Measurements from ENCODE around the gene POLR3E. TPM values are rescaled to one million over a fixed set of nuclear protein-coding genes. Genes with fewer than 3 reads are reported as not detected.

Gene POLR3E
- total RNA-seq, 1 donor from 2014 or later = 43.5 TPM

DNA sequence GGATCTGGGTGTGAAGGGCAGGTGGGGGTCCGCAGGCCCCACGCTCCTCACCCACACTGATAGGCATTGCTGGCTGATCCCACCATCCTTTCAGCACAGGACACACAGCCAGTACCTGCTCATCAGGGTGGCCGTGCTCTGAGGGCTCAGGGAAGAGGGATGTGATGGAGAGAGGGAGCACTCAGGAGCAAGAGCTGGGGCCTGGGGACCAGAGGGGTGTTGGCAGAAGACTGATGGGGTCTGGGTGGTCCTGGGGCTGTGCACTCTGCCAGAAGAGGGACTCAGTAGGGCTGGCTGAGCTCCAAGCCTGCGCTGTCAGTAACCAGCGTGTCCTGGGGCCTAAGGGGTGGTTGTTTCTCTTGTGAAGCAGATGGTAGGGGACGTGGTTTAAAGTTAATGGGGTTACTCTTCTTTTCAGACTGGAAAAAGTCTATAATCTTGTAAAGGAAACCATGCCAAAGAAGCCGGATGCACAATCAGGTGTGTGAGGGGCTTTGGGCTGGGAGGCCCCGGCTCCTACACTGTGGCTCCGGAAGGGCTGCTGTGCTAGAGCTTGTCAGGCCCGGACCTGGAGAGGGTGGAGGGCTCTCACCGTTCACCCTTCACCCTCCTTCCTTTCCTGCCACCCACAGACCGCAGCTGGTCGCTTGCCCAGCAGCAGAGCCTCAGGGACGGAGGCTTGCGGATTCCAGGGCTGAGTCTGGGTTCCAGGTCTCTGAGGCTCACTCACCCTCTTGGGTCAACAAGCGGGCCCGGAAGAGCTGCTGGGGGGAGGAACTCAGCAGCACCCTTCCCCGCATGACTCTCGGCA lies 27.8 kb downstream of the POLR3E start:
- no peak for ATAC-seq
- intact Hi-C loops (cut with DNase I) = loop anchor here (5.0 kb wide), 1 partner anchor 1018 kb away; no protein-coding TSS in a partner anchor

DNA sequence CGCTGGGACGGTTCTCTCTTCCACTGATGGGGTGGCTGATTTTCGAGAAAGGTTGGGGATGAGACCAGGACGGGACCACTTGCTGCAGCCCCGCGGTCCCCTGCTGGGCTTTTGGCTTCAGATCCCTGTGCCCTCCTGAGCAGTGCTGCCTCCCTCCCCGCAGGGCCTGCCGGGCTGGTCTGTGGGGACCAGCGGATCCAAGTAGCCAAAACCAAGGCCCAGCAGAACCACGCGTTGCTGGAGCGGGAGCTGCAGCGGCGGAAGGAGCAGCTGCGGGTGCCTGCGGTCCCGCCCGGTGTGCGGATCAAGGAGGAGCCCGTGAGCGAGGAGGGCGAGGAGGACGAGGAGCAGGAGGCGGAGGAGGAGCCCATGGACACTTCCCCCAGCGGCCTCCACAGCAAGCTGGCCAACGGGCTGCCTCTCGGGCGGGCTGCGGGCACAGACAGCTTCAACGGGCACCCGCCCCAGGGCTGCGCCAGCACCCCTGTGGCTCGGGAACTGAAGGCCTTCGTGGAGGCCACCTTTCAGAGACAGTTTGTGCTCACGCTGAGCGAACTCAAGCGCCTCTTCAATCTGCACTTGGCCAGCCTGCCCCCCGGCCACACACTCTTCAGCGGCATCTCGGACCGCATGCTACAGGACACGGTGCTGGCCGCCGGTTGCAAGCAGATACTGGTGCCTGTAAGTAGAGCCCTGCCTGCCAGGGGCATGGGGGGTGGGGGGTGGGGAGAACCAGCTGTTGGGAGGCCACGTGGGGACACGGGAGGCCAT lies 28.6 kb downstream of the POLR3E start:
- no peak for DNase-seq (ENCODE audit: low spot score)
- intact Hi-C loops (cut with DNase I) = no loop called here
- ATAC-seq = no peak

More for the DNA sequence above, 27.8 kb downstream of the POLR3E start:
- DNase-seq (ENCODE audit: low spot score) = no peak

DNA sequence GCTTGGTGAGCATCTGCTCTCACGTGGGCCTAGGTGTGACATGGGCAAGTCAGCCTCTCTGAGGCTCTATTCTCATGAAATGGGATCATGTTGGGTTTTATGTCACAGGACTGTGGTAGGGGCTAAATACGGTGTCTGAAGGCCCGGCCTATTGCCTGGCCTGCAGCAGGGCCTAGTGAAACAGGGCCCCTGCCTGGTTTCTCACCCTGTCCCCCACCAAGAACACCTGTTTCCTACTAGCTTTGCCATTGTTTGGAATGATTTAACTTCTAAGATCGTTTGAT lies 29.1 kb downstream of the POLR3E start:
- DNase-seq (ENCODE audit: low spot score) (no peak), ATAC-seq (no peak)
- intact Hi-C loops (cut with DNase I) = no loop called here

DNA sequence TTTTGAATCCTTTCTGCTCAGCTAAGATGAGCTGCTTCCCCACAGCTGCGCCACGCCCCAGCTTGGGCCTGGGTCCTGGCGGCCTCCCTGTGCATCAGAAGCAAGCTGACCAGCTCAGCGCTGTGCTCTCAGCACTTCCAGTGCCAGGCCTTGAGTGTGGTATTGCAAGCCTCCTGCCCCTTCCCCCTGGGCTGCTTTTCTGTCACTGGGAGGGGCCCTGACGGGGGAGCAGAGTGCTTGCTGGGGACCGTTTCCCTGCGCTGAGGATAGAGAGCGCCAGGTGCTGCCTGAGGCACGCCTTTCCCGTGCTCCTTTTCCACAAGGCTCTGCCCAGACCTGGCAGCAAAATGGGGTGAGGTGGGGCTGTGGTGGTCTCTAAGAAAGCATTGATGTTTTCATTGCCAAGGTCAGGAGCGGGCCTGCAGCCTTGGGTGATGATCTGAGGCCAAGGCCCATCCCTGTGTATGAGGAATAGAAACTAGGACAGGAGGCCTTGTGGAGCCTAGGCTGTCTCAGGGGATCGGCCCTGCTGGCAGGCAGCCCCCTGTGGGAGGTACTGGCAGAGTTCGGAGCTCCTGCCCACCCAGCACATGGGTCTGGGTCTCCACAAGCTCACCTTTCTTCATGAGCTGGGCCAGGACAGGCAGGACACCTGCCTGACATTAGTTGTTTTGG lies 29.7 kb downstream of the POLR3E start:
- DNase-seq (ENCODE audit: low spot score) (no peak), ATAC-seq (no peak)
- intact Hi-C loops (cut with DNase I) = no loop called here

DNA sequence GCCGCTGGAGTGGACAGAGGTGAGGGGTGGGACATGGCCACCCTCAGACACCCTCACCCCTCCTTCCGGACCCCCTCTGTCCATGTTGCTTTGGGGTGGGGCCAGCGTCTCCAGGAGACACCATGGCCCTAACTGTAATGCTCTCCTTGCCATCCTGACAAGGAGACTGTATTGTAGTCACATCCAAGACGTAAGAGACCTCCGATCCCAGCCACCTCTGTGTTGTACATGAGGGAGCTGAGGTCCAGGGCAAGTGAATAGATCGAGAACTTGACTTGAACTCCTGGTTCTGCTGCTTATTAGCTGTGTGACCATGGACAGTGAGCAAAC lies 30.2 kb downstream of the POLR3E start:
- ATAC-seq (no peak), DNase-seq (ENCODE audit: low spot score) (no peak)
- intact Hi-C loops (cut with DNase I) = no loop called here

DNA sequence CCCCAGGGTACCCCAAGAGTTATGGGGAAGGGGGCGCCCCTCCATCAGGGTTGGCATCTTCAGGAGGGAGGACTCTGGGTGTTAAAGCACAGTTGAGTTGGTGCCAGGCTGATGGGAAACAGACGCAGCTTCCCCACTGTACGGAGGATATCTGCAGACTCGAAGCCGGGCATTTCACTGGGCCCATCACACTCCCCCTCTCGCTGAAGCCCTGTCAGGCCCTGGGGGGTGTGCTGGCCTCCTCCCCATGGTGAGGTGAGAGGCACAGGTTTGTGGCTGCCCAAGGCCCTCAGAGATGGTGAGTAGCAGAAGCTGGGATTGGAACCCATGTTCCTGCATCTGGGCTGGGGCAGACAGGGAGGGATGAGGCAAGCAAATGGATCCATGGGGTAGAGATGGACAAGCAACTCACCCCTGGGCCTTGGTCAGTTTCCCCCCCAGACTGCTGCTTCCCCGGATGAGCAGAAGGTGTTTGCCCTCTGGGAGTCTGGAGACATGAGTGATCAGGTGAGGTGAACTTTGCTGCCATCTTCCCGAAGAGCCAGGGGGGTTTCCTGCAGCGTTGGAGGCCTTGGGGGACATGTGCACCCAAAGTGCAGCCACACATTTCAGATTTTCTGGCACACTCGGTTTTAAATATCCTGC lies 31.0 kb downstream of the POLR3E start:
- intact Hi-C loops (cut with DNase I) = no loop called here
- ATAC-seq (no peak), DNase-seq (ENCODE audit: low spot score) (no peak)

DNA sequence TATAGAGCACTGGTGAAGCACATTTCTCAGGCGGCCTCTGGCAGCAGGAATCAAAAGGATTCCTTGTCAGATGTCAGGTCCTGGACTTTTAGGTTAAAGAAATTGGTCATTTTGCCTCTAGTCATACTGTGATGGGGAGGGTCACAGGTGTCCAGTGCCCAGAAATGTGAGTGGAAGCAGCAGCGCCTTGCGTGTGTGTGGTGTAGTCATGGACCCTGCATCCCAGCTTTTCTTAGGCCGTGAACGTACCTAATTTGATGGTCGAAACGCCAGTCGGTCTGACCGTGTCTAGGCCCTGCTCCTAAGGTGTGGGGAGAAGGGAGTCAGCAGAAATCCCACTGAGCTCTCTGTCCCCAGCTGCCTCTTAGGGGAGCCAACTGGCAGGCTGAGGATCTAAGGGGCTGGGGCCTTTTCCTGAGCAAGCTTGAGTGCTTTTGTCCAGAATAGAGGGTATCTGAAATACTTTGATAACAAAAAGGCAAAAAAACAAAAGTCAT lies 32.0 kb downstream of the POLR3E start:
- intact Hi-C loops (cut with DNase I) = no loop called here
- ATAC-seq = no peak
- DNase-seq (ENCODE audit: low spot score) = no peak

DNA sequence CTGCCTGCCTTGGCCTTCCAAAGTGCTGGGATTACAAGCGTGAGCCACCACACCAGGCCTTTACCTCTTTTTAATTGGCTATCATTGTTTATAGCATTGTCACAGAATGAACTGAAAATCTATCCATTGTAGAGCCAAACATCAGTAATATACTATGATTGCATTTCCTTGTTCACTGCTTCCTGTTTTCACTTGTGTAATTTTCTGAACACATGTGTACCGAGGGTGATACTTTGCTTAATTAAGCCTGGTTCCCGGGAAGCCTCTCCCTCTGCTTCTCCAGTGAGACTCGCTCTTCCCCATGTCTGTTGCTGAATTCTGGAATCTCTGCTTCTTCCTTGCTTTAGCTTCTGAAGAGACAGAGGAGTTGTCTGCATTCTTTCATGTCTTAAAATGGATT lies 33.1 kb downstream of the POLR3E start:
- DNase-seq (ENCODE audit: low spot score) = no peak
- intact Hi-C loops (cut with DNase I) = no loop called here
- ATAC-seq = no peak

DNA sequence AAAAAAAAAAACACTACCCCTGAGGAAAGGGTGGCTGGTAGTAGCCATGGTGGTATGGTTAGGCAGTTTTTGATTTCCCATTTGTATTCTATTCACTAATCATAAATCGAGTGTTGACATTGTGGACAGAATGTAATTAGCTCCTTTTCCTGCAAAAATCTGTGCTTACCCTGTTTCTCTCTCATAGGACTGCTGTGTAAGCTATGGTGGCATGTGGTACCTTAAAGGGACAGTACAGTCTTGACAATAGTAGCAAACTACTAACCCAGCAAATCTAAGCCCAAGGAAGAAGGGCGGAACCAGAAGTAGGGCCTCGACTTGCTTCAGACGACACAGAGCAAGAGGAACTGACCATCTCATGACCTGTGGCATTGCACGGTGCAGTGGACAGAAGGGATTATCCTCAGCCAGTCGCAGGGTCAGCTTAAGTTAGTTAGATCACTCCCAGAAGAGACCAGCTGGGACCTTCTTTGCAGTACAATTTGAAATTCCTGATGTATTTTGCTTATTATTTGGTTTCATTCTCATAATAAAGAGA lies 36.3 kb downstream of the POLR3E start:
- intact Hi-C loops (cut with DNase I) = no loop called here
- ATAC-seq = peak; percentile 60
- DNase-seq (ENCODE audit: low spot score) = no peak

DNA sequence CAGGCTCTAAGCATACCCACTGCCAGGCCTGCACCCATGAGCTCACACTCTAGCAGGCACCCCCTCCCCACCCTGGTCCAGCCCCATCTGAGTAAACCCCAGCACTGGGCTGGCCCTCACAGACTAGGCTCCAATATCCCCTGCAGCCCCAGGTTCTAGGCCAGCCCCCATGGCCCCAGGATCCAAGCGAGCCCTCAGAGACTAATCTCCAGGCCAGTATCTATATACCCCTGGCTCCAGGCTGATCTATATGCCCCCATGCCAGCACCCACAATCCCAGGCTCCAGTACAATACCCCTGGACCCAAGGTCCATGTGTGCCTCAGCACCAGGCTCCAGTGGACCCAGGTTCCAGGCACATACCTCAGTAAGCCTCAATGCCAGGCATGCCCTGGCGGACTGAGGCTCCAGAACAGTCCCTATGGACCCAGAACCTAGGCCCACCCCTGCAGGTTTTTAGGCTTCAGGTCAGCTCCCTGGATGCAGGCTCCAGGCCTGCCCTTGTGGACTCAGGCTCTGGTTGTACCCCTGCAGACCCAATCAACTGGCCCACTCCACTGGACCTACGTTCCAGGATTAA lies 38.5 kb downstream of the POLR3E start:
- intact Hi-C loops (cut with DNase I) = no loop called here
- no peak for ATAC-seq

DNA sequence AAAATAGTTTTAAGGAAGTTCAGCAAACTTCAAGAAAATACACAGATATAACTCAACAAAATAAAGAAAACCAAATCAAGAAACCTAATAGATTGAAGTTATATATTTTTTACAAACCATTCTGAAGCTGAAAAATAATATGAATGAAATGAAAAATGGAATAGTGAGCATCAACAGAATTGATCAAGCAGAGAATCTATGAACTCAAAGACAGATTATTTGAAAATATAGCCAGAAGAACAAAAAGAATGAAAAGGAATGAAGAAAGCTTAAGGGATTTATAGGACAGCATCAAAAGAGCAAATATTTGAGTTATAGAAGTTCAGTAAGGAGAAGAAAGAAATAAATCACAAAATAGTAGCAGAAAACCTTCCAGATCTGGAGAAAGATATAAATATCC lies 39.4 kb downstream of the POLR3E start:
- DNase-seq (ENCODE audit: low spot score) (no peak), ATAC-seq (no peak)
- intact Hi-C loops (cut with DNase I) = no loop called here

More for the DNA sequence above, 38.5 kb downstream of the POLR3E start:
- no peak for DNase-seq (ENCODE audit: low spot score)

DNA sequence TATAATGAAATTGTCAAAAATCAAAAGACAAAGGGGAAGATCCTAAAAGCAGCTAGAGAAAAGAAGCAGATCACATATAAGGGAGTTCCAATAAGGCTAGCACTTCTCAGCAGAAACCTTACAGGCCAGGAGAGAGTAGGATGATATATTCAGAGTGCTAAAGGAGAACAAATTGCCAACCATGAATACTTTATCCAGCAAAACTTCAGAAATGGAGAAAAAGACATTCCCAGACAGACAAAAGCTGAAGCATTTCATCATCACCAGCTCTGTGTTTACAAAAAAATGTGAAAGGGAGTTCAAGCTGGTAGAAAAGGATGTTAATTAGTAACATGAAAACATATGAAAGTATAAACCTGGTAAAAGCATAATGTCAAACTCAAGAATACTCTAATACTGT lies 39.8 kb downstream of the POLR3E start:
- DNase-seq (ENCODE audit: low spot score) (no peak), ATAC-seq (no peak)
- intact Hi-C loops (cut with DNase I) = no loop called here

DNA sequence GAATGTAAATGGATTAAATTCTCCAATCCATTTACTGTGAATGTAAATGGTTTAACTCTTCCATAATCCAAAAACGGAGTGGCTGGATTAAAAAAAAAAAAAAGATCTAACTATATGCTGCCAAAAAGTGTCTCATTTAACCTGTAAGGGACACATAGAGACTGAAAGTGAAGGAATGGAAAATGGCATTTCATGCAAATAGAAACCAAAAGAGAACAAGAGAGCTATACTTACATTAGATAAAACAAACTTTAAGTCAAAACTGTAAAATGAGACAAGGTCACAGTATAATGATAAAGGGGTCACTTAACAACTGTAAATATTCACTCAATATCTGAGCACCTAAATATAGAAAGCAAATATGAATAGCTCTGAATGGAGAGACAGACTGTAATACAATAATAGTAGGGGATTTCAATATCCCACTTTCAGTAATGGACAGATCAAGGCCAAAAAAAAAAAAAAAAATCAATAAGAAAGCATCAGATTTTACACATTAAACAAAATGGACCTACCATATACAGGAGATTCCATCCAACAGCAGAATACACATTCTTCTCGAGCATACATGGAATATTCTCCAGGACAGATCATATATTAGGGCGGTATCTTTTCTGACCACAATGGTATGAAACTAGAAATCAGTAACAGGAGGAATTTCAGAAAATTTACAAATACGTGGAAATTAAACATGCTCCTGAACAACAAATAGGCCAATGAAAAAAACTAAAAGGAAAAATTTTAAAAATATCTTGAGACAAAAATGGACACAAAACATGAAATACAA lies 40.8 kb downstream of the POLR3E start:
- ATAC-seq = no peak
- intact Hi-C loops (cut with DNase I) = no loop called here
- no peak for DNase-seq (ENCODE audit: low spot score)

DNA sequence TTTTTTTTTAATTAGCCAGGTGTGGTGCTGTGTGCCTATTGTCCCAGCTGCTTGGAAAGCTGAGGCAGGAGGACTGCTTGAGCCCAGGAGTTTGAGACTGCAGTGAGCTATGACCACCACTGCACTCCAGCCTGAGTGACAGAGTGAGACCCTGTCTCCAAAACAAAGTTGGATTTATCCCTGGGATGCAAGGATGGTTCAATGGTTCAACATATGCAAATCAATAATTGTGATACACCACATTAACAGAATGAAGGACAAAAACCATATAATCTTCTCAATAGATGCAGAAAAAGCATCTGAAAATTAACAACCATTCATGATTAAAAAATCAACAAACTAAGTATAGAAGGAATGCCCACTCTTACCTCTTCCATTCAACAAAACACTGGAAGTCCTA lies 43.7 kb downstream of the POLR3E start:
- ATAC-seq = no peak
- intact Hi-C loops (cut with DNase I) = no loop called here
- DNase-seq (ENCODE audit: low spot score) = no peak

DNA sequence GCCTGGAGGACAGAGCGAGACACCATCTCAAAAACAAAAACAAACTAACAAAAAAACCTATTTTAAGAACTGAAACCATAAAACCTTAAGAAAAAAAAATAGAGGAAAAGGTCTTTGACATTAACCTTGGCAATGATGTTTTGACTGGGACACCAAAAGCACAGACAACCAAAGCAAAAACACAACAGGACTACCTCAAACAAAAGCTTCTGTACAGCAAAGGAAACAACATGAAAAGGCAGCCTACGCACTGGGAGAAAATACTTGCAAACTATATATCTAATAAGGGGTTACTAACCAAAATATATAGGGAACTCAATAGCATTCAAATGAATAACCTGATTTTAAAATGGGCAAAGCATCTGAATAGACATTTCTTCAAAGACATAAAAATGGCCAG lies 44.9 kb downstream of the POLR3E start:
- intact Hi-C loops (cut with DNase I) = no loop called here

DNA sequence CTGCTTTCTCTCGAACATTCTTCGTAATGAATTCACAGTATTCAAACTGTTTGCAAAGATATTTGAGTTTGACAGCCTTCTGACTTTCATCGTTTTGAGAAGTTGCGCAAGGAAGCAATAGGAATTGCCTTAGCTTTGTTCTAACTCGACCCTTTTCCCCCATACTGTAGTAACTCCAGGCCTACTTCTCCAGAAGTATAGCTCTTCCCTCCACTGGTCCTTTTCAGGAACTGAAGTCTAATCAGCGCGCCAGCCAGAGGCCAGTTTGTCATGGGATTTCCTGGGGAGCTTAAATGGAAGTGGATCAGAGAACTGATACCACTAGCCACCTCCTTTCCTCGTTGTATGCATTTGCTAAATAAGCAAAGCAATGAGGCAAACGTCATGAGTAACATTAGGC lies 49.3 kb downstream of the POLR3E start:
- intact Hi-C loops (cut with DNase I) = no loop called here
- DNase-seq (ENCODE audit: low spot score) (no peak), ATAC-seq (peak; percentile 45)

More for the DNA sequence above, 44.9 kb downstream of the POLR3E start:
- DNase-seq (ENCODE audit: low spot score) = no peak
- no peak for ATAC-seq

DNA sequence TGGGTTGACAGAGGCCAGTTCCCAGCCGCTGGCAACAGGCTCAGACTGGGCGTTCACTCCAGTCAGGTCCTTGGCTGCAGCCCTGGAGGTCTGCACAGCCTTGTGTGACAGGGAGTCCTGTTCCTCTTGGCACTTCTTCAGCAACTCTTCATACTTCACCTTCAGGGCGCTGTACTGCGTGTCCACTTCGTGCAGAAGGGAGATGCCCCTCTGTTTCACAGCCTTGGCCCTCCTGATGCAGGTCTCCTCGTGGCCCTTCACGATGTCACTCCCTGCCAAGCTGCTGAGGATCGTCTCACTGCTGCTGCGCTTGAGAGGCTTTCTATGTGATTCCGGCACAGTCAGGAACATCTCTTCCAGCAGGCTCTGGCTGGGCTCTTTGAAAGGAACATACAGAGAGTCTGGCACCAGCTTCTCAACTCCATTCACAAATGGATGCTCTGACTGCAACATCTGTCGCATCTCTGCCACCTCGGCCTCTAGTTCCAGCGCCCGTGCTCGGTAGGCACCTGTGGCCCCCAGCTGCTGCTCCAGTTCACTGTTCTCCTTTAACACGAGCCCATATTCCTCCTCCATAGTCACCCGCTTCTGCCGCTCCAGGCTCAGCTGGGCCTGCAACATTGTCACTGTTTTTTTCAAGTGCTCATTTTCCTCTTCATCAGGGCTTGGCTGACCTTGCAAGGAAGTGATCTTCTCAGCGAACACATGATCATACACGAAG lies 50.1 kb downstream of the POLR3E start:
- no peak for ATAC-seq
- intact Hi-C loops (cut with DNase I) = no loop called here
- no peak for DNase-seq (ENCODE audit: low spot score)

DNA sequence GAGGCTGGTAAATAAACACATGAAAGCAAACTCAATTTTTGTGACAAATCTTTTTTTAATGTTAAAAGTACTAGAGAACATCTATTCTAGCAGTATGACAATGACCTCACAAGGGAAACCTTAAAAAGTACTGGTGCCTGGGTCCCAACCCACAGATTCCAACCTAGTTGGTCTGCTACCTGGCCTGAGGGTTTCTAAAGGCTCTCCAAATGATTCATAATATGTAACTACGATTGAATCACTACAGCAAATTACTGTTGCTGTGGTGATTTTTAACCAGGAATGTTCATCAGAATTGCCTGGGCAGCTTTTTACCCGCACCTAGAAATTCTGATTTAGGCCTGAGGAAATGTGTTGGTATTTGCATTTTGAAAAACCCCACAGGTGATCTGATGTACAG lies 51.1 kb downstream of the POLR3E start:
- no peak for DNase-seq (ENCODE audit: low spot score)
- intact Hi-C loops (cut with DNase I) = no loop called here
- no peak for ATAC-seq

Measured in sciatic nerve (tissue), 2 donors.